Fibroblast of lung (primary cell): ENCODE measurements around the gene OR8D1.

Experiments
- EZH2 ChIP-seq: IDR thresholded peaks from 2 replicates; pipeline ENCODE4 v1.5.1; 2012; ENCODE audit warnings: low read length, control low read depth, mild to moderate bottlenecking; ENCODE audit errors: missing control alignments
- TF ChIP-seq, protein P1 (sequence below), 2 donors: IDR thresholded peaks in 1 of 2; conservative IDR thresholded peaks in 1 of 2; 1 replicate in 1 of 2; 2 replicates in 1 of 2; pipeline ENCODE4 v1.5.1; 2011 to 2012; ENCODE audit warnings: low read length in 2 of 2, control low read depth in 1 of 2, inconsistent platforms in 1 of 2, low read depth in 1 of 2, mild to moderate bottlenecking in 1 of 2

DNA sequence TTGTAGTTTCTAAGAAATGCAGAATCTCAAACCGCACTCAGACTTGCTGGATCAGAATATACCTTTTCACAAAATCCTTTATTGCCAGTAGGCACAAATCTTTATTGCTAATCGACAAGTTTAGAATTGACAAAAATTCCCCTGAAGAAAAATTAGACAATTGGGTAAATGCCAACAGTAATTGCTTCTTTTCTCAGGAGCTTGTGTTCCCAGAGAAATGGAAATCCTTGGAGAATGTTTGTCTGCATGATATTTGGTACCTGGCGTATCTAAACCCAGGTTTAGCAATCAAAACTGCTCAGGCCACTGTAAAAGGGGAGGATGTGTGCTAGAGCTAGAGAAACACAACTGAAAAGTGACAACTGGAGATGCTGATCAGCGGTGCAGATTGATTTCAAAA, 57.7 kb downstream of the OR8D1 start, which contains the start of gene OR8G5:
- TF ChIP-seq, protein P1, sequence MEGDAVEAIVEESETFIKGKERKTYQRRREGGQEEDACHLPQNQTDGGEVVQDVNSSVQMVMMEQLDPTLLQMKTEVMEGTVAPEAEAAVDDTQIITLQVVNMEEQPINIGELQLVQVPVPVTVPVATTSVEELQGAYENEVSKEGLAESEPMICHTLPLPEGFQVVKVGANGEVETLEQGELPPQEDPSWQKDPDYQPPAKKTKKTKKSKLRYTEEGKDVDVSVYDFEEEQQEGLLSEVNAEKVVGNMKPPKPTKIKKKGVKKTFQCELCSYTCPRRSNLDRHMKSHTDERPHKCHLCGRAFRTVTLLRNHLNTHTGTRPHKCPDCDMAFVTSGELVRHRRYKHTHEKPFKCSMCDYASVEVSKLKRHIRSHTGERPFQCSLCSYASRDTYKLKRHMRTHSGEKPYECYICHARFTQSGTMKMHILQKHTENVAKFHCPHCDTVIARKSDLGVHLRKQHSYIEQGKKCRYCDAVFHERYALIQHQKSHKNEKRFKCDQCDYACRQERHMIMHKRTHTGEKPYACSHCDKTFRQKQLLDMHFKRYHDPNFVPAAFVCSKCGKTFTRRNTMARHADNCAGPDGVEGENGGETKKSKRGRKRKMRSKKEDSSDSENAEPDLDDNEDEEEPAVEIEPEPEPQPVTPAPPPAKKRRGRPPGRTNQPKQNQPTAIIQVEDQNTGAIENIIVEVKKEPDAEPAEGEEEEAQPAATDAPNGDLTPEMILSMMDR (conservative IDR thresholded peaks at IDR 0.05 in 1 of 2, IDR thresholded peaks at IDR 0.05 in 1 of 2; ENCODE audit: low read depth in 1 of 2, low read length in 2 of 2) = no peak
- no peak for TF ChIP-seq EZH2
